ENCODE data around the gene DMXL1.

The DMXL1 gene

GRCh38 chr5:119158144-119158543 lies 87.3 kb downstream of the DMXL1 start:
- no peak overlapping the region for H3K9ac ChIP-seq
- no peaks in the 10 kb centered on the region for H3K4me1 ChIP-seq (ENCODE audit: low read depth, poor library complexity, severe bottlenecking)
- H3K4me3 ChIP-seq (IDR thresholded peaks at IDR 0.05; ENCODE audit: insufficient read depth, low read depth, low read length), result no peak overlapping the region
- no peak overlapping the region for H2AFZ ChIP-seq (ENCODE audit: low read depth)
- H3K27ac ChIP-seq, result no peak overlapping the region
- no peaks in the 10 kb centered on the region for H3K27me3 ChIP-seq (ENCODE audit: insufficient read depth, low read depth)
- no peaks in the 10 kb centered on the region for H3K36me3 ChIP-seq (ENCODE audit: insufficient read depth)
- TF ChIP-seq CTCF (conservative IDR thresholded peaks at IDR 0.05; ENCODE audit: low read depth, low read length), result no peak
- no peak overlapping the region for H3K4me2 ChIP-seq
- no peaks in the 10 kb centered on the region for H4K20me1 ChIP-seq (ENCODE audit: insufficient read depth)
- H3K79me2 ChIP-seq (ENCODE audit: insufficient read depth, low read depth), result no peaks in the 10 kb centered on the region

- H2AFZ ChIP-seq (ENCODE audit: low read depth), result no peak overlapping the region
- no peak for TF ChIP-seq CTCF (conservative IDR thresholded peaks at IDR 0.05; ENCODE audit: low read depth, low read length)
- H3K4me1 ChIP-seq (ENCODE audit: low read depth, poor library complexity, severe bottlenecking), result no peaks in the 10 kb centered on the region
- no peak overlapping the region for H3K4me2 ChIP-seq
- H3K27me3 ChIP-seq (ENCODE audit: insufficient read depth, low read depth), result no peaks in the 10 kb centered on the region
- H3K36me3 ChIP-seq (ENCODE audit: insufficient read depth), result no peaks in the 10 kb centered on the region
- no peaks in the 10 kb centered on the region for H4K20me1 ChIP-seq (ENCODE audit: insufficient read depth)
- no peak overlapping the region for H3K9ac ChIP-seq
- H3K4me3 ChIP-seq (IDR thresholded peaks at IDR 0.05; ENCODE audit: insufficient read depth, low read depth, low read length), result no peak overlapping the region
- no peaks in the 10 kb centered on the region for H3K79me2 ChIP-seq (ENCODE audit: insufficient read depth, low read depth)
- no peak overlapping the region for H3K27ac ChIP-seq
These were observed 90.5 kb downstream of the DMXL1 start for GRCh38 chr5:119161430-119161829.

- no peak overlapping the region for H3K4me2 ChIP-seq
- H3K27ac ChIP-seq, result no peak overlapping the region
These were observed 95.1 kb downstream of the DMXL1 start for GRCh38 chr5:119166026-119166425.

GRCh38 chr5:119168401-119168800 lies 97.5 kb downstream of the DMXL1 start:
- Histone ChIP-seq H3K27ac (no peak overlapping the region), H3K4me2 (no peak overlapping the region), H3K4me3 (IDR thresholded peaks at IDR 0.05; ENCODE audit: insufficient read depth, low read depth, low read length) (no peak overlapping the region), H3K79me2 (ENCODE audit: insufficient read depth, low read depth) (no peaks in the 10 kb centered on the region), H3K27me3 (ENCODE audit: insufficient read depth, low read depth) (no peaks in the 10 kb centered on the region), H2AFZ (ENCODE audit: low read depth) (no peak overlapping the region), H3K9ac (no peak overlapping the region), H4K20me1 (ENCODE audit: insufficient read depth) (no peaks in the 10 kb centered on the region), H3K36me3 (ENCODE audit: insufficient read depth) (no peaks in the 10 kb centered on the region), H3K4me1 (ENCODE audit: low read depth, poor library complexity, severe bottlenecking) (no peaks in the 10 kb centered on the region)
- TF ChIP-seq CTCF (conservative IDR thresholded peaks at IDR 0.05; ENCODE audit: low read depth, low read length), result no peak

More at GRCh38 chr5:119166026-119166425, 95.1 kb downstream of the DMXL1 start:
- Histone ChIP-seq H3K36me3 (ENCODE audit: insufficient read depth) (no peaks in the 10 kb centered on the region), H3K4me3 (IDR thresholded peaks at IDR 0.05; ENCODE audit: insufficient read depth, low read depth, low read length) (no peak overlapping the region), H4K20me1 (ENCODE audit: insufficient read depth) (no peaks in the 10 kb centered on the region), H3K9ac (no peak overlapping the region), H3K79me2 (ENCODE audit: insufficient read depth, low read depth) (no peaks in the 10 kb centered on the region), H2AFZ (ENCODE audit: low read depth) (no peak overlapping the region), H3K4me1 (ENCODE audit: low read depth, poor library complexity, severe bottlenecking) (no peaks in the 10 kb centered on the region), H3K27me3 (ENCODE audit: insufficient read depth, low read depth) (no peaks in the 10 kb centered on the region)
- no peak for TF ChIP-seq CTCF (conservative IDR thresholded peaks at IDR 0.05; ENCODE audit: low read depth, low read length)

Measured in KMS-11 (cell line).